Kidney epithelial cell (primary cell): ENCODE measurements around the gene THY1. TPM values are rescaled to one million over a fixed set of nuclear protein-coding genes. Genes with fewer than 3 reads are reported as not detected.
"Not testable (repeated sequence)": the region's sequence is repeated elsewhere in the genome, so short reads cannot be mapped to it uniquely, and the experiment has no call there.

Source experiments
- DNase-seq: peaks from one replicate; pipeline ENCODE4 v3.0.0-alpha.2; 2010; ENCODE audit warnings: low read depth
- H3K27me3 ChIP-seq: 2 replicates; pipeline ENCODE4 v1.6.0; 2011; ENCODE audit warnings: low read length; ENCODE audit not compliant: control insufficient read depth, insufficient read depth
- H3K36me3 ChIP-seq: 2 replicates; pipeline ENCODE4 v1.5.1; 2011; ENCODE audit warnings: low read length; ENCODE audit not compliant: control insufficient read depth, insufficient read depth
- H3K4me3 ChIP-seq: 2 replicates; pipeline ENCODE4 v1.5.1; 2011; ENCODE audit warnings: low read depth, mild to moderate bottlenecking, control low read depth, low read length
- total RNA-seq: library from RNA; depleted of rRNA; stranded (reverse); fragments of >200 nt; gene quantifications from 2 replicates; pipeline ENCODE4 v1.2.3, GENCODE V29; 2015
- TF ChIP-seq, protein P1 (sequence below): IDR thresholded peaks from 2 replicates; pipeline ENCODE4 v1.5.1; 2011; ENCODE audit warnings: mild to moderate bottlenecking, moderate library complexity, low read length, control low read depth, inconsistent platforms; ENCODE audit not compliant: insufficient read depth, poor library complexity, severe bottlenecking

THY1 gene
- total RNA-seq, 1 donor from 2014 or later = 5.4 TPM

DNA sequence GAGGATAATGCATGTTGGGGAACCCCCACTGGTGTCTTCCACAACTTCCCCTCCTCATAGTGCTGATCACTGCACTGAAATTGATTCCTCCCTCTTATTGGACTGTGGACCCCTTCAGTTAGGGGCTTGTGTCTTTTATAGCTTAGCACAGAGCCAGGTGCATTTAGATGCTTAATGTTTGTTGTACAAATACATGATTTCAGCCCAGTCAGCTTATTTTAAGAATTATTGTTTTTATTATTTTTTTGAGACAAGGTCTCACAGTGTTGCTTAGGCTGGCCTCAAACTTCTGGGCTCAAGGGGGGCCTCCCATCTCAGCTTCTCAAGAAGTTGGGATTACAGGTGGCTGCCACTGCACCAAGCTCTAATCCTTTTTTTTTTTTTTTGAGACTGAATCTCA is 8.2 kb downstream of the THY1 start:
- Histone ChIP-seq H3K4me3 (no peak overlapping the region), H3K27me3 (no peaks in the 10 kb centered on the region), H3K36me3 (no peaks in the 10 kb centered on the region)
- TF ChIP-seq, protein P1, sequence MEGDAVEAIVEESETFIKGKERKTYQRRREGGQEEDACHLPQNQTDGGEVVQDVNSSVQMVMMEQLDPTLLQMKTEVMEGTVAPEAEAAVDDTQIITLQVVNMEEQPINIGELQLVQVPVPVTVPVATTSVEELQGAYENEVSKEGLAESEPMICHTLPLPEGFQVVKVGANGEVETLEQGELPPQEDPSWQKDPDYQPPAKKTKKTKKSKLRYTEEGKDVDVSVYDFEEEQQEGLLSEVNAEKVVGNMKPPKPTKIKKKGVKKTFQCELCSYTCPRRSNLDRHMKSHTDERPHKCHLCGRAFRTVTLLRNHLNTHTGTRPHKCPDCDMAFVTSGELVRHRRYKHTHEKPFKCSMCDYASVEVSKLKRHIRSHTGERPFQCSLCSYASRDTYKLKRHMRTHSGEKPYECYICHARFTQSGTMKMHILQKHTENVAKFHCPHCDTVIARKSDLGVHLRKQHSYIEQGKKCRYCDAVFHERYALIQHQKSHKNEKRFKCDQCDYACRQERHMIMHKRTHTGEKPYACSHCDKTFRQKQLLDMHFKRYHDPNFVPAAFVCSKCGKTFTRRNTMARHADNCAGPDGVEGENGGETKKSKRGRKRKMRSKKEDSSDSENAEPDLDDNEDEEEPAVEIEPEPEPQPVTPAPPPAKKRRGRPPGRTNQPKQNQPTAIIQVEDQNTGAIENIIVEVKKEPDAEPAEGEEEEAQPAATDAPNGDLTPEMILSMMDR = no peak
- DNase-seq = no peak

DNA sequence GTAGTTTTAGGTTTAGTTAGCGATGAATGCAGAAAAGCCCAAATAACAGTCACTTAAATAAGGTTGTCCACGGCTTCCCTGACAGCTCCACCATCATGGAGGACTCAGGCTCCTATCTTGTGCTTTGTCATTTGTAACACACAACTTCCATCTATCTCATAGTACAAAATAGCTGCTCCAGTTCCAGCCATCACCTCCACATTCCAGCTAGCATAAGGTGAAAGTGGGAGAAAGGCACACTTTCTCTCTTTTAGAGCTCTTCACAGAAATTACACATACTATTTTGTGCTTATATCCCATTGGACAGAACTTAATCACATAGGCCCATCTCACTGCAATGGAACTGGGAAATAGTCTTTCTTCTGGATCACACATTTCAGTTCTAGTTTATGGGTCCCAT is 8.7 kb downstream of the THY1 start:
- Histone ChIP-seq H3K27me3 (no peaks in the 10 kb centered on the region), H3K4me3 (no peak overlapping the region), H3K36me3 (no peaks in the 10 kb centered on the region)
- TF ChIP-seq, protein P1 = no peak
- no peak for DNase-seq

DNA sequence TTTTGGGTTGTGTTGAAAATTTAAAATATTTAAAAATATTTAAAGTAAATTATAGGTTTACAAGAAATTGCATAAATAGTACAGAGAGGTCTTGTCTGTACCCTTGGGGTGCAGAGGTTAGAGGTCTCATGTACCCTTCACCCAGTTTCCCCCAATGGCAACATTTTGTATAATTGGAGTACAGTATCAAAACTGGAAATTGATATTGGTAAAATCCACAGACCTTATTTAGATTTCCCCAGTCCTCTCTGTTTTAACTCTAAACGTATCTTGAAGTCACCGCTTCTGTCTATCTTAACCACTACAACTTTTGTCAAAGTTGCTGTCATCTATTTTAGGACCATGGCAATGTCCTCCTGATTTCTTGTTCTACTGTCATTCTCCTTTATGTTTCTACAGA is 10.9 kb downstream of the THY1 start:
- no peaks in the 10 kb centered on the region for H3K27me3 ChIP-seq
- no peaks in the 10 kb centered on the region for H3K36me3 ChIP-seq
- H3K4me3 ChIP-seq = no peak overlapping the region
- no peak for DNase-seq
- TF ChIP-seq, protein P1 = no peak

DNA sequence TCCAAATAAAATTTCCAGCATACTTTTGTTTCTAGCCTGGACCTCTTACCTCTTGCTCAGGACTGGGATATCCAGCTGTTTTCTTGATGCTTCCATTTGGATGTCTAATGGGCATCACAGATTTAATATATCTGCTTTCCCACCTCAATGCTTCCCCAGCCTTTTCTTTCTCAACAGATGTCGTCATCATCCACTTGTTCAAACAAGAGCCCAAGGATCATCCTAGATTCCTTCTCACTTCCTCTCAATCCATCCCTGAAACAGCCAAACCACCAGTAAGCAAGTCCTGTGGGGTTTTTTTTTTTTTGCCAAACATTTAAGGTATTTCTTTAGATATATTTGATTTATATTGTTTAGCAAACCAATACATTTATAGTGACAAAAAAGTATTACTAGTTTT is 12.5 kb downstream of the THY1 start:
- DNase-seq = no peak
- no peaks in the 10 kb centered on the region for H3K27me3 ChIP-seq

DNA sequence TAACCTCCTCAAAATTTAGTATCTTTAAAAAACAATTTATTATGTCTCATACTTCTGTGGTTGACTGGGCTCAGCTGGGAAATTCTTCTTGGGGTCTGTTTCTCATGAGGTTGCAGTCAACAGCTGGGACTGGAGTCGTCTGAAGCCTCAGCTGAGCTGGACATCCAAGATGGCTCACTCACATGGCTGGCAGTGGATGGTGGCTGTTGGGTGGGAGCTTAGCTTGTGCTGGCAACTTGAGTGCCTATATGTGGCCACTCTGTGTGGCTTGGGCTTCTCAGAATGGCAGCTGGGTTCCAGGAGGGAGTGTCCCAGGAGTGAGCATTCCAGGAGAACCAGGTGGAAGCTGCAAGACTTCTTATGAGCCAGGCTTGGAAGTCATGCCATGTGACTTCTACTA is 13.2 kb downstream of the THY1 start:
- no peak for DNase-seq
- Histone ChIP-seq H3K36me3 (no peaks in the 10 kb centered on the region), H3K27me3 (no peaks in the 10 kb centered on the region), H3K4me3 (no peak overlapping the region)
- TF ChIP-seq, protein P1 = no peak

More for the DNA sequence above, 12.5 kb downstream of the THY1 start:
- H3K36me3 ChIP-seq = no peaks in the 10 kb centered on the region
- TF ChIP-seq, protein P1 = no peak
- no peak overlapping the region for H3K4me3 ChIP-seq

DNA sequence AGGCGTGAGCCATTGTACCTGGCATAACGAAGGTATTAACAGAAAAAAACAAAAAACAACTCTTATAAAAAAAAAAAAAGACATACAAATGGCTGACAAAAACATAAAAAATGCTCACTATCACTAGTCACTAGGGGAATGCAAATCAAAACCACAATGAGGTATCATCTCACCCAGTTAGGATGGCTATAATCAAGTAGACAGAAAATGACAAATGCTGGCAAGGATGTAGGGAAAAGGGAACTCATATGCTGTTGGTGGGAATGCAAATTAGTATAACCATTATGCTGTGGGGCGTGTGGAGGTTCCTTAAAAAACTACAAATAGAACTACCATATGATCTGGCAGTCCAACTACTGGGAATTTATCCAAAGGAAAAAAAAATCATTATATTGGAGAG is 17.0 kb downstream of the THY1 start:
- DNase-seq = no peak

DNA sequence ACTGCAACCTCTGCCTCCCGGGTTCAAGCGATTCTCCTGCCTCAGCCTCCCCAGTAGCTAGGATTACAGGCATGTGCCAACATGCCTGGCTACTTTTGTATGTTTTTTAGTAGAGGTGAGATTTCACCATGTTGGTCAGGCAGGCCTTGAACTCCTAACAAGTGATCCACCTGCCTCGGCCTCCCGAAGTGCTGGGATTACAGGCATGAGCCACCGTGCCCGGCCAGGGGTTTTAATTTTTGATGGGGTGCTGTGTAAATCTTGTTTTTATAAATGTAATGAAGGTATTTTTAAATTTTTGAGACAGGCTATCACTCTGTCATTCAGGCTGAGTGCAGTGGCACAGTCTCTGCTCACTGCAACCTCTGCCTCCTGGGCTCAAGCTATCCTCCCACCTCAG is 17.5 kb downstream of the THY1 start:
- H3K27me3 ChIP-seq, H3K4me3 ChIP-seq, DNase-seq, H3K36me3 ChIP-seq: not testable (repeated sequence)

More for the DNA sequence above, 17.0 kb downstream of the THY1 start:
- H3K36me3 ChIP-seq = no peaks in the 10 kb centered on the region
- H3K27me3 ChIP-seq = no peaks in the 10 kb centered on the region
- no peak overlapping the region for H3K4me3 ChIP-seq
- TF ChIP-seq, protein P1 = no peak
